Trophoblast cell (in vitro differentiated cells and primary cell): Measurements from ENCODE around the gene MESD.

Source experiments
- DNase-seq, 2 donors: peaks; one replicate each; pipeline ENCODE4 v3.0.0-alpha.2; 2016
- H2AFZ ChIP-seq: 2 replicates; pipeline ENCODE4 v1.6.1; 2013; ENCODE audit warnings: low read length, moderate library complexity, mild to moderate bottlenecking; ENCODE audit not compliant: insufficient read depth, poor library complexity
- H2AK5ac ChIP-seq: 2 replicates; pipeline ENCODE4 v1.6.1; 2013; ENCODE audit warnings: mild to moderate bottlenecking, low read length
- H2BK120ac ChIP-seq: 2 replicates; pipeline ENCODE4 v1.6.1; 2013; ENCODE audit warnings: low read length, mild to moderate bottlenecking, moderate library complexity; ENCODE audit not compliant: insufficient read depth, poor library complexity
- H2BK12ac ChIP-seq: 2 replicates; pipeline ENCODE4 v1.6.1; 2013; ENCODE audit warnings: mild to moderate bottlenecking, low read length, moderate library complexity
- H2BK5ac ChIP-seq: 2 replicates; pipeline ENCODE4 v1.6.1; 2013; ENCODE audit warnings: low read length, low read depth, moderate library complexity, mild to moderate bottlenecking; ENCODE audit not compliant: poor library complexity
- H3K14ac ChIP-seq: 2 replicates; pipeline ENCODE4 v1.6.1; 2013; ENCODE audit warnings: mild to moderate bottlenecking, low read length
- H3K18ac ChIP-seq: 2 replicates; pipeline ENCODE4 v1.6.1; 2013; ENCODE audit warnings: mild to moderate bottlenecking, low read length
- H3K23ac ChIP-seq: 2 replicates; pipeline ENCODE4 v1.6.1; 2013; ENCODE audit warnings: low read length
- H3K27ac ChIP-seq: 2 replicates; pipeline ENCODE4 v1.5.1; 2013; ENCODE audit warnings: low read depth, mild to moderate bottlenecking, inconsistent platforms, low read length, moderate library complexity
- H3K27me3 ChIP-seq: 2 replicates; pipeline ENCODE4 v1.6.1; 2013; ENCODE audit warnings: inconsistent platforms, mild to moderate bottlenecking, low read length, moderate library complexity; ENCODE audit not compliant: insufficient read depth
- H3K36me3 ChIP-seq, 2 experiments: 1 replicate in 1 of 2; 2 replicates in 1 of 2; pipeline ENCODE4 v1.6.1; 2013; ENCODE audit warnings: low read length in 2 of 2, mild to moderate bottlenecking in 2 of 2, moderate library complexity in 1 of 2; ENCODE audit not compliant: insufficient read depth in 2 of 2, control insufficient read depth in 1 of 2
- H3K4ac ChIP-seq: 2 replicates; pipeline ENCODE4 v1.6.1; 2013; ENCODE audit warnings: low read depth, mild to moderate bottlenecking, low read length, moderate library complexity
- H3K4me1 ChIP-seq, 2 experiments: 1 replicate in 1 of 2; 2 replicates in 1 of 2; pipeline ENCODE4 v1.6.1; 2013; ENCODE audit warnings: low read length in 2 of 2, mild to moderate bottlenecking in 2 of 2, moderate library complexity in 1 of 2; ENCODE audit not compliant: insufficient read depth in 2 of 2, control insufficient read depth in 1 of 2
- H3K4me2 ChIP-seq: 2 replicates; pipeline ENCODE4 v1.6.1; 2013; ENCODE audit warnings: inconsistent platforms, mild to moderate bottlenecking, low read length, moderate library complexity
- H3K4me3 ChIP-seq: 2 replicates; pipeline ENCODE4 v1.5.1; 2013; ENCODE audit warnings: mild to moderate bottlenecking, low read depth, low read length, inconsistent platforms
- H3K79me1 ChIP-seq: one replicate; pipeline ENCODE4 v1.6.1; 2013; ENCODE audit warnings: low read length
- H3K79me2 ChIP-seq: 2 replicates; pipeline ENCODE4 v1.6.1; 2013; ENCODE audit warnings: low read length, mild to moderate bottlenecking; ENCODE audit not compliant: control insufficient read depth, insufficient read depth, poor library complexity
- H3K9ac ChIP-seq: 2 replicates; pipeline ENCODE4 v1.6.1; 2013; ENCODE audit warnings: mild to moderate bottlenecking, low read length
- H3K9me3 ChIP-seq: 2 replicates; pipeline ENCODE4 v1.6.1; 2013; ENCODE audit warnings: low read depth, mild to moderate bottlenecking, control low read depth, inconsistent platforms, low read length; ENCODE audit not compliant: insufficient read depth
- H4K12ac ChIP-seq: 2 replicates; pipeline ENCODE4 v1.6.1; 2013; ENCODE audit warnings: low read depth, mild to moderate bottlenecking, low read length, moderate library complexity
- H4K8ac ChIP-seq: 2 replicates; pipeline ENCODE4 v1.6.1; 2013; ENCODE audit warnings: low read depth, mild to moderate bottlenecking, low read length, moderate library complexity
- H4K91ac ChIP-seq: one replicate; pipeline ENCODE4 v1.6.1; 2013; ENCODE audit warnings: low read depth, mild to moderate bottlenecking, low read length, moderate library complexity
- WGBS: extraction: QIAGEN DNeasy Blood & Tissue Kit; methylation state at CpG from one replicate; pipeline ENCODE4 v1.1.7; 2013; ENCODE audit warnings: missing lambda C conversion rate; ENCODE audit not compliant: insufficient read length, insufficient coverage; ENCODE audit errors: extremely low coverage; 5-methylcytosine and 5-hydroxymethylcytosine counted together

MESD gene

GRCh38 chr15:80992441-80992840 is 2.8 kb upstream of the MESD start:
- Histone ChIP-seq H4K91ac (no peak overlapping the region), H3K79me1 (peaks cover 9% of the 10 kb centered on the region), H4K12ac (no peak overlapping the region), H4K8ac (no peak overlapping the region), H3K79me2 (peaks cover 8% of the 10 kb centered on the region), H2BK120ac (no peak overlapping the region), H3K27ac (no peak overlapping the region), H3K36me3 (no peaks in the 10 kb centered on the region), H3K14ac (no peak overlapping the region), H2BK12ac (no peak overlapping the region), H2AK5ac (no peak overlapping the region), H3K4me1 (peaks cover 2 to 4% of the 10 kb centered on the region in 2 experiments), H3K4me2 (no peak overlapping the region), H3K4ac (no peak overlapping the region), H3K9ac (no peak overlapping the region), H3K4me3 (no peak overlapping the region), H2AFZ (no peak overlapping the region), H3K18ac (no peak overlapping the region), H3K23ac (no peak overlapping the region), H3K27me3 (no peaks in the 10 kb centered on the region), H2BK5ac (no peak overlapping the region), H3K9me3 (peaks cover 2% of the 10 kb centered on the region)
- DNase-seq, result peak in 1 of 2 donors; percentile 73
- WGBS, result no CpG with 5 or more reads among the region's 1 CpG

DNA sequence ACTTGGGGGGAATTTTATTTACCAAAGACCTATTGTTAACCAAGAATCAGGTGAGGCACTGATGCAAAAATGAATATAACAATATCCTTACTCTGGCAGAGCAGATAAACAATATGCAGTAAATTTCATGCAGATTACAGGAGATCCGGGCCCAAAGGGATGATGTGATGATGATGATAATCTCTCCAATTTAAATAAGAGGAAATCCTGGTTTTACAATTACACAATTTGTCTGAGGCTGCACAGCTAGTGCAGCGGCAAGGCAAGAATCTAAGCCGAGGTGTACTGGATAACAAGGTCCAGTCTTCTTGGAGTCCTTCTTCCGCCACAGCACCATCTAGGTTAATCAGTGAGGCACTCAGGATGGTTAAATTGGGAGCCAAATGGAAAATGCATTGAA is 2.4 kb upstream of the MESD start:
- H3K4me1 ChIP-seq, result peaks cover 2 to 6% of the 10 kb centered on the region in 2 experiments
- H2BK12ac ChIP-seq, result no peak overlapping the region
- no peaks in the 10 kb centered on the region for H3K36me3 ChIP-seq
- H3K14ac ChIP-seq, result no peak overlapping the region
- H3K79me1 ChIP-seq, result peaks cover 9% of the 10 kb centered on the region
- no CpG with 5 or more reads among the region's 4 CpGs for WGBS
- H3K18ac ChIP-seq, result no peak overlapping the region
- peaks cover 2% of the 10 kb centered on the region for H3K9me3 ChIP-seq
- no peak overlapping the region for H4K12ac ChIP-seq
- no peak overlapping the region for H4K8ac ChIP-seq
- peaks cover 8% of the 10 kb centered on the region for H3K79me2 ChIP-seq
- H2BK5ac ChIP-seq, result no peak overlapping the region
- DNase-seq, result no peak
- no peak overlapping the region for H2BK120ac ChIP-seq
- H3K4me2 ChIP-seq, result no peak overlapping the region
- no peak overlapping the region for H2AK5ac ChIP-seq
- H4K91ac ChIP-seq, result no peak overlapping the region
- H3K4ac ChIP-seq, result no peak overlapping the region
- no peak overlapping the region for H3K23ac ChIP-seq
- H3K27ac ChIP-seq, result no peak overlapping the region
- H3K4me3 ChIP-seq, result no peak overlapping the region
- H3K9ac ChIP-seq, result no peak overlapping the region
- H2AFZ ChIP-seq, result no peak overlapping the region
- no peaks in the 10 kb centered on the region for H3K27me3 ChIP-seq

DNA sequence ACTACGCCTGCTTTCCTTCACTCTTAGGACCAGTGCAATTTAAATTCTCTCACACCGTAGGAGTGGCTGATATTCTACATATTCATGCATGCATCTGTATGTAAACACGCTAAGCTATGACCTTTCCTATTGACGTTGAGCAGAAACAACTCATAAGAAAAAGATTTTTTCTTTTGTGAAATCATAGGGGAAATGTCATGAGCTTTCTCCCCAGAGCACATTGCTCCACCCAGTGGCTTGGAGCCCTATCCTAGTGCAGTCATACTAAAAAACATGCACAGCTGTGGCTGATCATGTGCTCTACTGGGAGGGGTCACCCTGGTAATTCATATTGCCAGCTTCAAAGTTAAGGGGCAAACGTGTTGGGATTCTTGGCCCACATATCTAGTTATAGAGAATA is 1.8 kb upstream of the MESD start:
- H3K4me3 ChIP-seq, result no peak overlapping the region
- no peak overlapping the region for H3K9ac ChIP-seq
- no peak overlapping the region for H4K12ac ChIP-seq
- H4K8ac ChIP-seq, result no peak overlapping the region
- no peak overlapping the region for H3K4ac ChIP-seq
- H3K79me1 ChIP-seq, result peaks cover 9% of the 10 kb centered on the region
- peaks cover 2 to 9% of the 10 kb centered on the region in 2 experiments for H3K4me1 ChIP-seq
- no peak overlapping the region for H3K18ac ChIP-seq
- H3K27ac ChIP-seq, result no peak overlapping the region
- H2BK12ac ChIP-seq, result no peak overlapping the region
- no peak overlapping the region for H2BK5ac ChIP-seq
- no peak overlapping the region for H4K91ac ChIP-seq
- H3K23ac ChIP-seq, result no peak overlapping the region
- WGBS, result no CpG with 5 or more reads among the region's 5 CpGs
- H2BK120ac ChIP-seq, result no peak overlapping the region
- H3K27me3 ChIP-seq, result no peaks in the 10 kb centered on the region
- no peak overlapping the region for H3K4me2 ChIP-seq
- H3K36me3 ChIP-seq, result no peaks in the 10 kb centered on the region
- peaks cover 2% of the 10 kb centered on the region for H3K9me3 ChIP-seq
- peaks cover 8% of the 10 kb centered on the region for H3K79me2 ChIP-seq
- no peak overlapping the region for H2AK5ac ChIP-seq
- H2AFZ ChIP-seq, result no peak overlapping the region
- DNase-seq, result peak; percentile 74 to 88
- no peak overlapping the region for H3K14ac ChIP-seq

GRCh38 chr15:80990955-80991354 is 1.3 kb upstream of the MESD start:
- Histone ChIP-seq H2BK120ac (no peak overlapping the region), H2AFZ (no peak overlapping the region), H3K9ac (no peak overlapping the region), H3K4me1 (peaks cover 2 to 9% of the 10 kb centered on the region in 2 experiments), H3K4me3 (no peak overlapping the region), H4K91ac (no peak overlapping the region), H3K79me1 (peaks cover 9% of the 10 kb centered on the region), H4K8ac (no peak overlapping the region), H3K14ac (no peak overlapping the region), H2BK12ac (no peak overlapping the region), H3K23ac (no peak overlapping the region), H3K9me3 (peaks cover 2% of the 10 kb centered on the region), H3K27ac (no peak overlapping the region), H3K79me2 (peaks cover 8% of the 10 kb centered on the region), H4K12ac (no peak overlapping the region), H3K27me3 (no peaks in the 10 kb centered on the region), H2BK5ac (no peak overlapping the region), H3K36me3 (no peaks in the 10 kb centered on the region), H3K4ac (no peak overlapping the region), H3K18ac (no peak overlapping the region), H2AK5ac (no peak overlapping the region), H3K4me2 (no peak overlapping the region)
- peak in 1 of 2 donors; percentile 46 for DNase-seq
- WGBS, result no CpG with 5 or more reads among the region's 1 CpG
